ENCODE measurements around the gene ASMTL. TPM values are rescaled to one million over a fixed set of nuclear protein-coding genes. Genes with fewer than 3 reads are reported as not detected.
"Not testable (repeated sequence)": the region's sequence is repeated elsewhere in the genome, so short reads cannot be mapped to it uniquely, and the experiment has no call there.

Gene ASMTL, protein sequence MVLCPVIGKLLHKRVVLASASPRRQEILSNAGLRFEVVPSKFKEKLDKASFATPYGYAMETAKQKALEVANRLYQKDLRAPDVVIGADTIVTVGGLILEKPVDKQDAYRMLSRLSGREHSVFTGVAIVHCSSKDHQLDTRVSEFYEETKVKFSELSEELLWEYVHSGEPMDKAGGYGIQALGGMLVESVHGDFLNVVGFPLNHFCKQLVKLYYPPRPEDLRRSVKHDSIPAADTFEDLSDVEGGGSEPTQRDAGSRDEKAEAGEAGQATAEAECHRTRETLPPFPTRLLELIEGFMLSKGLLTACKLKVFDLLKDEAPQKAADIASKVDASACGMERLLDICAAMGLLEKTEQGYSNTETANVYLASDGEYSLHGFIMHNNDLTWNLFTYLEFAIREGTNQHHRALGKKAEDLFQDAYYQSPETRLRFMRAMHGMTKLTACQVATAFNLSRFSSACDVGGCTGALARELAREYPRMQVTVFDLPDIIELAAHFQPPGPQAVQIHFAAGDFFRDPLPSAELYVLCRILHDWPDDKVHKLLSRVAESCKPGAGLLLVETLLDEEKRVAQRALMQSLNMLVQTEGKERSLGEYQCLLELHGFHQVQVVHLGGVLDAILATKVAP
- 18.8 TPM for total RNA-seq

GRCh38 chrX:1452516-1453394, at the start of gene ASMTL:
TSS of gene ASMTL (minus strand) at chrX:1452909. CDS start at chrX:1452840, 69 bp downstream.
- peak; percentile 99 for DNase-seq

- no peak for DNase-seq
Observed at GRCh38 chrX:1502241-1502640, 49.5 kb upstream of the ASMTL start.

GRCh38 chrX:1500701-1501624, 48.3 kb upstream of the ASMTL start:
- DNase-seq: no peak

- DNase-seq: no peak
Observed at GRCh38 chrX:1496076-1496475, 43.4 kb upstream of the ASMTL start.

GRCh38 chrX:1493877-1494510, 41.3 kb upstream of the ASMTL start:
- no peak for DNase-seq

DNA sequence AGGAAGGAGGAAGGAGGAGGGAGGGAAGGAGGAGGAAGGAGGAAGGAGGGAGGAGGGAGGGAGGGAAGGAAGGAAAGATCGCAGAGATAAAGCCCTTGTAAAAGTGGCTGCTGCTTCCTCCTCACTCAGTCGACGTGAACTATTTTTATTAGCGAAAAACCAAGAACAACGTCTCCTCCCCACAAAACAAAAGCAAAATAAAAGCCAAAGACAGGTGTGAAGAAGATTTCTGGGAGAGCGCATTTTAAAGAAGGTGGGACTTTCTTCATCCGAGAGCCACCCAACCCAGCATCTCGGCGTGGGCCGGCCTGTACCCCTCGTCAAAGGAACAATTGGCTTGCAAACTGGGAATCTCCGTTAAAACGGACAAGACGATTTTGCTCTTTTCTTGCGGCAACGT, 40.7 kb upstream of the ASMTL start:
- no peak for DNase-seq

DNA sequence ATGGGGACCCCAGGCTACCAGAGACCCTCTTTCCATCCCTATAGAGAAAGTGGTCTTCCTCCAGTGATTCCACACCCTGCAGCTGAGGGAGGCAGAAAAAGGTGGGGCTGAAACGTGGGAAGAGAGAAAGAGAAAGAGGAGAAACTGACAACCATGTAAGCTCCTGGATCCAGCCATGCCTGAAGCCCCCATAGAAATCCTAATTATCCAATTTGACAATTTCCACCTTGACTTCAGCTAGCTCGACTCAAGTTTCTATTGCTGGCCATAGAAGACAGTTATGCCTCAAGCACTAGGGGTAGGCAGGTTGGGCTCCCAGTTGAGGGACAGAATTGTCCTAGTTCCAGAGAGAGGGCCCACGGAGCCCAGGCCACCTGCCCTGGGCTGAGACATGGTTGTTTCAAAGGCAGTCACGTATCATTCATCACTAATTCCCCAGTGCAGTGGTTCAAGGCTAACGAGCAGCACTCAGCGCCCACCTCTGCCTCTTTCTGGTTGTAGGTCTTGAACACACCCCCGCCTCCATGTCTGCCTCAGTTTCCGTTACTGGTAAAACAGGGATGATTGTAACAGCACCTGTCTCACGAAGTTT, 39.8 kb upstream of the ASMTL start:
- no peak for DNase-seq

GRCh38 chrX:1491851-1492349, 39.2 kb upstream of the ASMTL start:
- DNase-seq: no peak

DNA sequence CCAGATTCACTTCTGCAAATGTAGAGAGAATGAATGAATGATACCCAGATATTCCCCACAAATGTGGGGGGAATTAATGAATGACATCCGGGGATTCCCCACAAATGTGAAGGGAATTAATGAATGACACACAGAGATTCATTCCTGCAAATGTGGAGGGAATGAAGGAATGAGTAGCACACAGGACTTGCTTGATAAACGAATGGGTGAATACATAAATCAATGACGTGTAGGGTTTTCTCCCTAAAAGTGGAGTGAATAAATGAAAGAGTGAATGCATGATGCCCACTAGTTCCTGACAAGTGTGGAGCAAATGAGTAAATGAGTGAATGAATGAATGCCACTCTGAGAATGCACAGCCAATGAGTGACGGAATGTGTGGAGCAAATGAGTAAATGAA, 38.5 kb upstream of the ASMTL start:
- DNase-seq: not testable (repeated sequence)

DNA sequence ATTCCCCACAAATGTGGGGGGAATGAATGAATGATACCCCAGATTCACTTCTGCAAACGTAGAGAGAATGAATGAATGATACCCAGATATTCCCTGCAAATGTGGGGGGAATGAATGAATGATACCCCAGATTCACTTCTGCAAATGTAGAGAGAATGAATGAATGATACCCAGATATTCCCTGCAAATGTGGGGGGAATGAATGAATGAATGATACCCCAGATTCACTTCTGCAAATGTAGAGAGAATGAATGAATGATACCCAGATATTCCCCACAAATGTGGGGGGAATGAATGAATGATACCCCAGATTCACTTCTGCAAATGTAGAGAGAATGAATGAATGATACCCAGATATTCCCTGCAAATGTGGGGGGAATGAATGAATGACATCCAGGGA, 38.0 kb upstream of the ASMTL start:
- DNase-seq: not testable (repeated sequence)

DNA sequence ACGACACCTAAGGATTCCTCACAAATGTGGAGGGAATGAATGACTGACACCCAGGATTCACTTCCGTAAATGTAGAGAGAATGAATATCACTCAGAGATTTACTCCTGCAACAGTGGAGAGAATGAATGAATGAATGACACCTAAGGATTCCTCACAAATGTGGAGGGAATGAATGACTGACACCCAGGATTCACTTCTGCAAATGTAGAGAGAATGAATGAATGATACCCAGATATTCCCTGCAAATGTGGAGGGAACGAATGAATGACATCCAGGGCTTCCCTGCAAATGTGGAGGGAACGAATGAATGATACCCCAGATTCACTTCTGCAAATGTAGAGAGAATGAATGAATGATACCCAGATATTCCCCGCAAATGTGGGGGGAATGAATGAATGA, 36.6 kb upstream of the ASMTL start:
- not testable (repeated sequence) for DNase-seq

GRCh38 chrX:1488745-1489144, 36.0 kb upstream of the ASMTL start:
- DNase-seq: no peak

GRCh38 chrX:1488141-1488540, 35.4 kb upstream of the ASMTL start:
- DNase-seq: no peak

- no peak for DNase-seq
Observed at GRCh38 chrX:1487401-1487800, 34.7 kb upstream of the ASMTL start.

- no peak for DNase-seq
Observed at GRCh38 chrX:1486749-1487361, 34.1 kb upstream of the ASMTL start.

DNA sequence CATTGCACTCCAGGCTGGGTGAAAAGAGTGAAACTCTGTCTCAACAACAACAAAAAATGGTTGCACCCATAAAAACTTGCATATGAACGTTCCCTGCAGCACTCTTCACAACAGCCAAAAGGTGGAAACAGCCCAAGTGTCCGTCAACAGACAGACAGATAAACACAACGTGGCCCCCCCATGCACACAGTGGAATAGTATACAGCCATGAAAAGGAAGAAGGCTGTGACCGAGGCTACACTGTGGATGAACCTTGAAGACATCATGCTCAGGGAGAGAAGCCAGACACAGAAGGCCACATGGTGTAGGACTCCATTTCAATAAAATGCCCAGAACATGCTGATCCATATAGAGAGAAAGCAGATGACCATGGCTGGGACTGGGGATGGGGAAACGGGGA, 33.5 kb upstream of the ASMTL start:
- DNase-seq: no peak

- DNase-seq: no peak
Observed at GRCh38 chrX:1485033-1485432, 32.3 kb upstream of the ASMTL start.

GRCh38 chrX:1484638-1485019, 31.9 kb upstream of the ASMTL start:
- DNase-seq: no peak

DNA sequence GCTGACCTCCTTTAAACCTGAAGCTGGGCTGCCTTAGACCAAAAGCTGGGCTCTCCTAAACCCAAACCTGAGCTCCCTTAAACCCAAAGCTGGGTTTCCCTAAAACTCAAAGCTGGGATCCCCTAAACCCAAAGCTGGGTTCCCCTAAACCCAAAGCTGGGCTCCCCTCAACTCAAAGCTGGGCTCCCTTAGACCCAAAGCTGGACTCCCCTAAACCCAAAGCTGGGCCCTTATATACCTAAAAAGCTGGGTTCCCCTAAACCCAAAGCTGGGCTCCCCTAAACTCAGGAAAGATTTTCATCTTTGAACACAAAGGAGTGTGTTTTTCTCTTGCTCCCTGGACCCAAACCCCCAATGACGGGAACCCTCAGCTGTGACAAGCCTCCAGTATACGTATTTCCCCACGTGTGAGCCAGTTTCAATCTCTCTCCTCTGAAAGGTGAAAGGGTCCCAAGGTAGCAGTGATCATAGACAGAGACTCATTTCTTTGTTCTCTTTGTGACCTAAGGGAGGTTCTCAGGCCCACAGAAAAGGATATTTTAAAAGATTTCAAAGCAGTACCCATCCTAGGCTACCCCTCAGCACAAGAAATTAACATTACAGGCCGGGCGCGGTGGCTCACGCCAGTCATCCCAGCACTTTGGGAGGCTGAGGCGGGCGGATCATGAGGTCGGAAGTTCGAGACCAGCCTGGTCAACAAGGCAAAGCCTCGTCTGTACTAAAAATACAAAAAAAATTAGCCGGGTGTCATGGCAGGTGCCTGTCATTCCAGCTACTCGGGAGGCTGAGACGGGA, 31.3 kb upstream of the ASMTL start:
- DNase-seq: no peak
